Right lobe of liver (tissue), 6 donors: ENCODE data around the gene OPCML. TPM values are rescaled to one million over a fixed set of nuclear protein-coding genes. Genes with fewer than 3 reads are reported as not detected.
A peak's percentile ranks its signal among the peaks of the same experiment; 100 is the strongest.

Experiments
- ATAC-seq, 4 donors: fragments of 200-7000 bp; cut with Tn5 transposase; one replicate each; pipeline ENCODE4 v1.9.1; 2020; ENCODE audit warnings: mild to moderate bottlenecking in 4 of 4, moderate library complexity in 4 of 4
- DNase-seq, 3 donors: peaks; one replicate each; pipeline ENCODE4 v3.0.0-alpha.2; 2020
- H3K27ac ChIP-seq, 3 donors: fragments of 200-600 bp; one replicate each; pipeline ENCODE4 v1.8.0; 2022
- H3K27me3 ChIP-seq, 2 donors: fragments of 200-600 bp; one replicate each; pipeline ENCODE4 v1.8.0; 2022
- H3K36me3 ChIP-seq, 4 donors: fragments of 200-600 bp; sonication (generic) in 1 of 4; one replicate each; pipeline versions ENCODE4 v1.5.1 to v1.8.0; 2017 to 2022; ENCODE audit warnings: control low read depth in 1 of 4
- H3K4me1 ChIP-seq, 4 donors: fragments of 200-600 bp; sonication (generic) in 1 of 4; one replicate each; pipeline versions ENCODE4 v1.5.1 to v1.8.0; 2017 to 2022; ENCODE audit warnings: control low read depth in 1 of 4
- H3K4me3 ChIP-seq, 3 donors: fragments of 200-600 bp; one replicate each; pipeline ENCODE4 v1.8.0; 2022
- H3K9me3 ChIP-seq, 4 donors: fragments of 200-600 bp; sonication (generic) in 1 of 4; one replicate each; pipeline versions ENCODE4 v1.5.1 to v1.8.0; 2017 to 2022; ENCODE audit warnings: control low read depth in 1 of 4
- POLR2A ChIP-seq: fragments of 450-650 bp; IDR thresholded peaks from one replicate; pipeline ENCODE4 v1.6.1; 2017; ENCODE audit warnings: antibody characterized with exemption, mild to moderate bottlenecking
- WGBS: methylation state at CpG from one replicate; pipeline ENCODE4 v1.1.6; 2018; ENCODE audit warnings: low coverage, low lambda C conversion rate; ENCODE audit not compliant: insufficient coverage; ENCODE audit errors: missing lambda C conversion rate; 5-methylcytosine and 5-hydroxymethylcytosine counted together
- intact Hi-C, 2 donors: fragments of 100-400 bp; cut with DNase I; formaldehyde crosslinking; loops; one replicate each; pipeline versions ENCODE4 v1.11.2 to v1.14.1; 2022
- total RNA-seq, 6 experiments: library from RNA; depleted of rRNA in 2 of 6; stranded (reverse); fragments of >200 nt in 2 of 6; fragmentation: NEBNext Ultra II Directional in 3 of 6; extraction: Animal tissue kit (Norgen Biotek cat#: 25700) in 3 of 6; gene quantifications; one replicate each; pipeline versions ENCODE4 v1.1.0 to v1.2.4, GENCODE V29; 2016 to 2023
- TF ChIP-seq, protein P1 (sequence below), 4 donors: fragments of 200-600 bp in 3 of 4; fragments of 450-650 bp in 1 of 4; IDR thresholded peaks; one replicate each; pipeline versions ENCODE4 v1.5.1 to v1.8.0; 2016 to 2022; ENCODE audit warnings: antibody characterized with exemption in 4 of 4, mild to moderate bottlenecking in 2 of 4
- donor health status: DM: no; HTN: yes; CAD: no.
- donor health status: DM: no; HTN: no; CAD: no.
- donor health status: DM: no; HTN: no; CAD: no.
- donor health status: DM: no; HTN: yes; CAD: no.
- donor health status: DM: no; HTN: yes; CAD: no.

OPCML gene
- total RNA-seq, 6 experiments from 2014 or later = 0.11 TPM; not detected in 5

DNA sequence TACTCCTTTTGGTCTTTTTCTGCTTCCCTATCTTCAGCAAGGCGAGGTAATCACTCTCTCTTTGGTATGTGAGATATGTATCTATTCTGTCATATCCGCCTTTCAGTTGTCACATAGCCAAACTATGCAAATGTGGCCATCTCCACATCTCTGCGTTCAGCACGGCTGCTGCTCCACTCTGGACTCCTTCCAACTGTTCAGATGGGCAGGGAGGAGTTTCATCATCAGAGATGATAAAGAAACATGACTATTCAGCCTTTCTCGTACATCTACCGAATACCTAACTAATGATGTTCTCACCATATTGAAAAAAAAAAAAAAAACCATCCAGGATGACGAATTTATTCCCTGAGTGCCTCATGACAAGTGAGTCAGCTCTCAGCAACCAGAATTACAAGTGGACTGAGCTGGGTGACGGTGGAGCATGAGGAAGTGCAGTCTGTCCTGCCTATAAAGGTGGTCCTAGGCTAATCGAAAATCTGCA, 899.6 kb downstream of the OPCML start:
- Histone ChIP-seq H3K27me3 (no peaks in the 10 kb centered on the region), H3K9me3 (peaks cover 0 to 2% (median 0%) of the 10 kb centered on the region in 4 donors), H3K4me3 (no peak overlapping the region), H3K36me3 (no peaks in the 10 kb centered on the region), H3K4me1 (no peaks in the 10 kb centered on the region), H3K27ac (no peak overlapping the region)
- WGBS = 67% methylated on average over 9 of the region's 9 CpGs
- TF ChIP-seq, protein P1, sequence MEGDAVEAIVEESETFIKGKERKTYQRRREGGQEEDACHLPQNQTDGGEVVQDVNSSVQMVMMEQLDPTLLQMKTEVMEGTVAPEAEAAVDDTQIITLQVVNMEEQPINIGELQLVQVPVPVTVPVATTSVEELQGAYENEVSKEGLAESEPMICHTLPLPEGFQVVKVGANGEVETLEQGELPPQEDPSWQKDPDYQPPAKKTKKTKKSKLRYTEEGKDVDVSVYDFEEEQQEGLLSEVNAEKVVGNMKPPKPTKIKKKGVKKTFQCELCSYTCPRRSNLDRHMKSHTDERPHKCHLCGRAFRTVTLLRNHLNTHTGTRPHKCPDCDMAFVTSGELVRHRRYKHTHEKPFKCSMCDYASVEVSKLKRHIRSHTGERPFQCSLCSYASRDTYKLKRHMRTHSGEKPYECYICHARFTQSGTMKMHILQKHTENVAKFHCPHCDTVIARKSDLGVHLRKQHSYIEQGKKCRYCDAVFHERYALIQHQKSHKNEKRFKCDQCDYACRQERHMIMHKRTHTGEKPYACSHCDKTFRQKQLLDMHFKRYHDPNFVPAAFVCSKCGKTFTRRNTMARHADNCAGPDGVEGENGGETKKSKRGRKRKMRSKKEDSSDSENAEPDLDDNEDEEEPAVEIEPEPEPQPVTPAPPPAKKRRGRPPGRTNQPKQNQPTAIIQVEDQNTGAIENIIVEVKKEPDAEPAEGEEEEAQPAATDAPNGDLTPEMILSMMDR (IDR thresholded peaks at IDR 0.05) = no peak
- DNase-seq (no peak), ATAC-seq (peak in 1 of 4 donors; percentile 30)
- intact Hi-C loops = no loop called here

DNA sequence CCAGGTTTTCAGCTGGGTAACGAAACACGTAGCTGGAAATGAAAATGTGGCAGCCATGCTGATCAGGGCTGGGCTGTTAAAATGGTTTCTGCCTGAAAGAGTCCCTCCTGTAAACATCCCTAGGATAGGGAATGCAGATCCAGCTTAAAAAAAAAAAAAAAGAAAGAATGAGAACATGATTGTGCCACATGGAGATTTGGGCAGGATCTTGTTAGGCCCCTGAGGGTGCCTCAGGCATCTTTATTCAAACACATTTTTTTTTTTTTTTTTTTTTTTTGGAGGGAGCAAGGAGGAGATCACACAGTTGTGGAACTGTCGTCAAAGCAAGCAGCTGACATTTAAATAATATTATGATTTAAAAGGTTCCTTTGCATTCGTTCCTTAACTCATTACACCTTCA, 900.3 kb downstream of the OPCML start:
- DNase-seq = no peak
- 76% methylated on average over 4 of the region's 4 CpGs for WGBS
- H3K4me1 ChIP-seq = no peaks in the 10 kb centered on the region
- H3K4me3 ChIP-seq = no peak overlapping the region
- H3K27me3 ChIP-seq = no peaks in the 10 kb centered on the region
- intact Hi-C loops = no loop called here
- no peak overlapping the region for H3K27ac ChIP-seq
- ATAC-seq = no peak
- no peaks in the 10 kb centered on the region for H3K36me3 ChIP-seq
- H3K9me3 ChIP-seq = peaks cover 0 to 2% (median 0%) of the 10 kb centered on the region in 4 donors
- TF ChIP-seq POLR2A = no peak
- TF ChIP-seq, protein P1 (IDR thresholded peaks at IDR 0.05) = no peak

DNA sequence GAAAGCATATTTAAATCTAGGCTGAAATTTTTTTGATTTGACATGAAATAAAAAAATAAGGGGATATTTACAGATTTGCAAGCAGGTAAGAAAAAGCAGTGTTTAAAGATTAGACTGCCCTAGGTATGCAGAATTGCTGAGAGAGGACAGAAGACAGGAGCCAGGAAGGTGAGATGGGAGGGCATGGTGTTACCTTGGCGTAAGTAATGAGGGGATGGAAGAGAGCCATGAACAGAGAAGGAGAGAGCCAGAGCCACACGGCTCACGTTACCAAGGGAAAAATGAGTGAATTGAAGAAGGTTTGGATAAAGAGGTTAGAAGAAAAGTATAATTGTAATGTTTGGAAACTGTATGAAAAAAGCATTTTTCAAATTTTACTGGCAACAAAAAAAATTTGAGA, 904.3 kb downstream of the OPCML start:
- Histone ChIP-seq H3K4me3 (no peak overlapping the region), H3K27ac (no peak overlapping the region), H3K36me3 (no peaks in the 10 kb centered on the region), H3K27me3 (no peaks in the 10 kb centered on the region), H3K4me1 (no peaks in the 10 kb centered on the region), H3K9me3 (peaks cover 0 to 2% (median 0%) of the 10 kb centered on the region in 4 donors)
- no peak for TF ChIP-seq POLR2A
- TF ChIP-seq, protein P1 (IDR thresholded peaks at IDR 0.05) = no peak
- DNase-seq (no peak), ATAC-seq (no peak)
- 73% methylated on average over 3 of the region's 3 CpGs for WGBS
- intact Hi-C loops = no loop called here

DNA sequence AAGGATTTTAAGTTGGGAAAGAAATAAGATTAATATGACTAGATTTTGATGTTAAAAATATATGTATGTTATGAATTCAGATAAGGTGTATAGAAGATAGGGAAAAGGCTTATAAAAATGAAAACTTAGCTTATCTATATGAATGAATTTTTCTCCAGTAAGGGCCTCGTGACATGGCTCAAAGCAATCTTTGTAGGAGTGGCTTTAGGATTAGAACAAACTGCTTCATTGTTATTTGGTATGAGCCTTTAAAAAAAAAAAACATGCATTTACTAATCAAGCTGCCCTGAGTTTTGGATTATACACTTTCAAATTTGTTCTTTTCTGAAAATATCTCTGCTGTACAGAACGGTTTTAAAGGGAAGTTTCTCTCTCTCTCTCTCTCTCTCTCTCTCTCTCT, 905.9 kb downstream of the OPCML start:
- Histone ChIP-seq H3K27ac (no peak overlapping the region), H3K36me3 (no peaks in the 10 kb centered on the region), H3K27me3 (no peaks in the 10 kb centered on the region), H3K4me3 (no peak overlapping the region), H3K9me3 (no peaks in the 10 kb centered on the region), H3K4me1 (no peaks in the 10 kb centered on the region)
- 10% methylated on average over 2 of the region's 2 CpGs for WGBS
- DNase-seq = no peak
- intact Hi-C loops = no loop called here
- TF ChIP-seq, protein P1 (IDR thresholded peaks at IDR 0.05) = no peak
- TF ChIP-seq POLR2A = no peak
- ATAC-seq = no peak

DNA sequence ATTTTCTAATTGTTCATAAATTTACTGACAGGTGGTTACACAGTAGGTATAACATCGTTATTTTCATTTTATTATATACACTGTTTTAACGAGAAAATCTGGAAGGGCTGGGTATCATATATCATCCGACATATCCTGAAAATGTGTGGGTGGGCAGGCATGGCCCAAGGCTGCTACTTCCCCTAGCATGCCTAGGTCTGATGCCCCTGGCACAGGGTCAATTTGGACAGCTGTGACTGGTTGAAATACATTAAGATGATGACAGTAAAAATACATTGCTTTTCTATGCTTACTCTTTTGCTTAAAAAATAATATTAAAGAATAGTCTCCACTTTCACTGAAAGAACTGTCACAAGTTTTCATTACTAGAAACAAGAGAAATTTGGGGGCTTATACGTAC, 908.8 kb downstream of the OPCML start:
- 57% methylated on average over 4 of the region's 4 CpGs for WGBS
- Histone ChIP-seq H3K4me3 (no peak overlapping the region), H3K36me3 (no peaks in the 10 kb centered on the region), H3K9me3 (no peaks in the 10 kb centered on the region), H3K27ac (no peak overlapping the region), H3K4me1 (peaks cover 0 to 10% (median 0%) of the 10 kb centered on the region in 4 donors), H3K27me3 (no peaks in the 10 kb centered on the region)
- intact Hi-C loops = no loop called here
- DNase-seq = no peak
- ATAC-seq = no peak
- no peak for TF ChIP-seq POLR2A
- TF ChIP-seq, protein P1 (IDR thresholded peaks at IDR 0.05) = no peak
